Activated naive CD8-positive, alpha-beta T cell treated with anti-CD3 and anti-CD28 coated beads for 36 hours (primary cell): ENCODE measurements around the gene ANTXR1. TPM values are rescaled to one million over a fixed set of nuclear protein-coding genes. Genes with fewer than 3 reads are reported as not detected.
"Not testable (repeated sequence)": the region's sequence is repeated elsewhere in the genome, so short reads cannot be mapped to it uniquely, and the experiment has no call there.

Experiments
- DNase-seq: peaks from one replicate; pipeline ENCODE4 v3.0.0; 2021
- H3K27ac Mint-ChIP-seq: one replicate; pipeline ENCODE4 v1.8.0; 2022; ENCODE audit warnings: mild to moderate bottlenecking, moderate library complexity, mixed read lengths
- H3K27me3 Mint-ChIP-seq: one replicate; pipeline ENCODE4 v1.8.0; 2022; ENCODE audit warnings: mild to moderate bottlenecking, mixed read lengths
- H3K36me3 Mint-ChIP-seq: one replicate; pipeline ENCODE4 v1.8.0; 2021; ENCODE audit warnings: mild to moderate bottlenecking, mixed read lengths
- H3K4me1 Mint-ChIP-seq: one replicate; pipeline ENCODE4 v1.8.0; 2021; ENCODE audit warnings: mixed read lengths
- H3K4me3 Mint-ChIP-seq: one replicate; pipeline ENCODE4 v1.8.0; 2022; ENCODE audit warnings: mild to moderate bottlenecking, moderate library complexity, mixed read lengths
- H3K9me3 Mint-ChIP-seq: one replicate; pipeline ENCODE4 v1.8.0; 2022; ENCODE audit warnings: mixed read lengths
- total RNA-seq, 2 experiments: library from RNA; stranded (reverse); gene quantifications; one replicate each; pipeline ENCODE4 v1.2.3, GENCODE V29; 2021

The ANTXR1 gene
- total RNA-seq, 2 experiments from 2014 or later, result 0.91 to 1.1 TPM

DNA sequence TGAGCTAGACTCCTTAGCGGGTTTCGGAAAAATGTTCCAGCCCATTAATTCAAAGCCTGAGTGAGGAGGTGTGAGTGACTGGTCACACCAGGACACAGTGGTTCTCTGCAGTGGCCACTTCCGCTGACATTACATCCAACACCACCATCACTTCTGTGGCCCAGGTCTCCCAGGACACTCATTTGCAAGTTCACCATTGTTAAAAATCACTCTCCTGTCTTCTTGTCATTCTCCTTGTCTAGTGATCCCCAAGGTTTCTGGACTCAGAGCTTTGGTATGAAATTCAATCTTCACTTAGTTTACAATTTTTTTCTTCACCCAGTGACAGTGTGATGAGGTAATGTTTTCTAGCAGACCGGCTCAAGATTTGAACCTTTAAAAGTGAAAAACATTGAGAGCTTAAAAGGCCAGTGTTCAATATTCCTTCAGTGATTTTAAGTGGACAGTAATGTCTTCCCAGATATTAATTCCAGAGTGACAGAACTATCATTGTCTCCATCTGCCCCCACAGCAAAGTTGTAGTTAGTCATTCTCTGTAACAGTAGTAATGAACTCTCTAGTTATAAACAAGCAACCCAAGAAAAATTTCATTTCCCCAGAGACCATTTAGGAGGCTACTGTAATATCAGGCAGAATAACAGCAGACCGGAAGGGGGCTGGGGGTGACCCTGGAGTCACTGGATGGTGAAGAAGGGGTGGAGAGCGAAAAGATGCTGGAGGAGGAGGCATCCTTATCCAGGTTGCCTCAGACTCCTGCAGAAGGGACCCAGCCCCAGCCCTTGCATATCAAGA is 209.2 kb downstream of the ANTXR1 start:
- no peak overlapping the region for H3K27ac Mint-ChIP-seq
- H3K4me3 Mint-ChIP-seq, result no peak overlapping the region
- peaks cover 20% of the 10 kb centered on the region for H3K27me3 Mint-ChIP-seq
- DNase-seq, result no peak
- H3K9me3 Mint-ChIP-seq, result no peaks in the 10 kb centered on the region
- no peaks in the 10 kb centered on the region for H3K36me3 Mint-ChIP-seq
- no peaks in the 10 kb centered on the region for H3K4me1 Mint-ChIP-seq

DNA sequence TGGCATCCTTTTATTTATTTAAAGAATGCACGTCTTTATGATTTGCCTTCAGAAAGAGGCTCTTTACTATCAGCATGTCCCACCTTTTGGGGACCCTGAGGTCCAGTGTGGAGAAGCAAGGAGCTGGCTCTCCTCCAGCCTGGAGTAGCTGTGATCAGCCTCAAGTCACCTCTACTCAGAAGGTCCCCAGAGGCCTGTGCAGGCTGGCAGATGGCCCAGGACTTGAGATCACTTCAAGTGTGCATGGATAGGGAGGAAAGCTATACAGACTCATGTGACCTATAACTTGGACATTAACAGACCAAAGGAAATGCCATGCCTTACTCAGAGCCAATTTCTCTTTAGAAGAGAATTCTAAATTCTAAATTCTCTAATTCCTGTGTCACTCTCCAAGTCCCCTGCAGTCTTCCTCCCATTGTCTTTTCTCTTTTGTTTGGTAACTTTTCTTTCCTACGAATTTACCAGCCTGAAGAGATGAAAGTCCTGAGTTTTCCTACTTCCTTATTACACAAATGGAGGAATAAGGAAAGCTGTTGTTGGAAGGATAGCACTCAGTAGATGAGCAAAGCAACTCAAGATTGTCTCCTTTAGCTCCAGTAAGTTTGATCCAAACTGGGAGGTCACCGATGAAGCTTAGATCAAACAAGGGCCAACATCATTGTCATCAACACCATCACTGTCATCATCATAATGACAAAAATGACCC is 210.1 kb downstream of the ANTXR1 start:
- H3K4me3 Mint-ChIP-seq, result no peak overlapping the region
- H3K4me1 Mint-ChIP-seq, result no peaks in the 10 kb centered on the region
- no peak for DNase-seq
- H3K9me3 Mint-ChIP-seq, result no peaks in the 10 kb centered on the region
- peaks cover 20% of the 10 kb centered on the region for H3K27me3 Mint-ChIP-seq
- H3K36me3 Mint-ChIP-seq, result no peaks in the 10 kb centered on the region
- H3K27ac Mint-ChIP-seq, result no peak overlapping the region

DNA sequence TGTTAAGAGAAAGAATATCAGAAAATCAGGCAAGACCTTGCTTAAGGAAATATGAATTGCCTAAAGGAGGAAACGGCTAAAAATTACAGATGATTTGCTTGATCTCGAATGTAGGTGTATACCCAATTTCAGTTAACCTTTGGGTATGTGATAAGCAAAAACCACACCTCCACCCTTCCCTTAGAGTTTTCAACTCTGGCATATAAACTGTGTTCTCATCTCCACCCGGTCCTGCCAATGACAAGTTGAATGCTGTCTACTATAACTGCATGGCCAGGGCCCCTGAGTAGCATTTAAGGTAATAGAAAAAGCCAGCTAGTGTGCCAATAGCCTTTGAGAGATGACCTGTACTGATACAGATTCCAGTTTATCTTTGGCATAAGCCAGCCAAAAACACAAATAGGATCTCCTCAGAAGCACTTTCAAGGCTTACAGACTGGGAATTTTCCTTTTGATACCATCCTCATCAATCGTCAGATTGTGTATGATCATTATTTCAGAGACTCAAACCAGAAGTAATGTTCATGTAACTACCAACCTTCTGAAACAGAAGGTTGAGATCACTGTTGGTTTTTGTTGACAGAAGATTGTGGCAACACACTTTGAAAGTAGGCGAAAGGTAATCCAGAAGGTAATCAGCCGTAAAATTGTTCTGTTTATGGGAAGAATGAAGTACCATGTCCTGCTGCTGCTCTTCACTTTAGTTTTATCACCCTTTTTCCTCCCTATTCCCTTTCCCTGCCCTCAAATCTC is 211.0 kb downstream of the ANTXR1 start:
- no peak overlapping the region for H3K27ac Mint-ChIP-seq
- no peaks in the 10 kb centered on the region for H3K9me3 Mint-ChIP-seq
- peaks cover 20% of the 10 kb centered on the region for H3K27me3 Mint-ChIP-seq
- no peak overlapping the region for H3K4me3 Mint-ChIP-seq
- no peaks in the 10 kb centered on the region for H3K4me1 Mint-ChIP-seq
- H3K36me3 Mint-ChIP-seq, result no peaks in the 10 kb centered on the region
- no peak for DNase-seq

DNA sequence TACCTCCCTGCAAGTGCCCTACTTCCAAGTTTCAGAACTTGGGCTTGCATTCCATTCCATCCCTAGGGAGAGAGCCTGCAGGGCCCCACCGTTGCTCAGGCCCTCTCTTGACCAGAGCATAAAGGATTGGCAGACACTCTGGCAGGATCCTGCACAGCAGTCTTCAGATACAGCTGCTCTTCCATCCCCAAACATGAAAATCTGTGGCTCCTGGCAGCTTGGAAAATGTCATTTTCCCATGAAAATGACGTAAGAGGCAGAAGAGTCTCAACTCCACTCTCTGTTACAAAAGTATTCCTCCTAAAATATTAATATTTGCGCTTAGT is 211.5 kb downstream of the ANTXR1 start:
- Mint-ChIP-seq H3K4me3 (no peak overlapping the region), H3K9me3 (no peaks in the 10 kb centered on the region), H3K27me3 (peaks cover 20% of the 10 kb centered on the region), H3K36me3 (no peaks in the 10 kb centered on the region), H3K27ac (no peak overlapping the region), H3K4me1 (no peaks in the 10 kb centered on the region)
- DNase-seq, result no peak

DNA sequence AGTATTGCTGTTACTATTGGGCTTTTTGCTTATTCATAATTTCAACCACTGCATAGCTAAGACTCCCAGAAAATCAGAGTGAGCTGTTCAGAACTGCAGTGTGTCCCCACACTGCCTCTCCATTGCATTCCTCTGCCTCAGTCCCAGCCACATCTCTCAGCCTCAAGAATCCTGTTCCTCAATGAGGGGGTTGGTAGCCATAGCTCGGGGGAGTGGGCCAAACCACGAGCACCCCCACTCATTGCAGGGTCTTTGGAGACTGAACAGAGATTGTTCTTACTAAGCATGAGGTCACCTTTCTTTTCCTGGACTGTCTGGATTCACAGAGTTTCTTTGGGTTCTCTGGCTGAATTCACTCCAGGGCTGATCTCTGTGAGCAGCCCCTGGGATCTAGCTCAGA is 213.0 kb downstream of the ANTXR1 start:
- H3K27me3 Mint-ChIP-seq, result peaks cover 21% of the 10 kb centered on the region
- no peaks in the 10 kb centered on the region for H3K36me3 Mint-ChIP-seq
- no peak for DNase-seq
- no peak overlapping the region for H3K27ac Mint-ChIP-seq
- H3K4me1 Mint-ChIP-seq, result no peaks in the 10 kb centered on the region
- H3K9me3 Mint-ChIP-seq, result no peaks in the 10 kb centered on the region
- H3K4me3 Mint-ChIP-seq, result no peak overlapping the region

DNA sequence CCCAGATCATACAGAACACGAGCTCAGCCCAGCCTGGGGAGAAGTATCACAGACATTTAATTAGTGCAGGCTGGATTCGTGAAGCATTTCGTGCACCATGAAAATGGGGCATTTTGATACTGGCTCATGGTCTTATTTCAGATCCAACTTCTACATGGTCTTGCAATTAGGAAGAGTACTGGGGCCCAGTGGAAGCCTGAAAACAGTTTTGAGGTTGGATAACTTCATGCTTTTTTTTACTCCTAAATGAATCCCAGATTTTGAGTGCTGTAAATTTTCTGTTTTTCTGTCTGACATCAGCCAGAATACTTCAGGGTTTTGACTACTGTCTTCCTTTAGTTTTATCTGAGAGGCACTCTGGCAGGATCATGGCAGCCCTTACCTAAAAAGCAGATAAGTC is 213.9 kb downstream of the ANTXR1 start:
- no peak for DNase-seq
- H3K4me3 Mint-ChIP-seq, result no peak overlapping the region
- H3K27ac Mint-ChIP-seq, result no peak overlapping the region
- no peaks in the 10 kb centered on the region for H3K4me1 Mint-ChIP-seq
- H3K27me3 Mint-ChIP-seq, result peaks cover 24% of the 10 kb centered on the region
- H3K36me3 Mint-ChIP-seq, result no peaks in the 10 kb centered on the region
- H3K9me3 Mint-ChIP-seq, result no peaks in the 10 kb centered on the region

DNA sequence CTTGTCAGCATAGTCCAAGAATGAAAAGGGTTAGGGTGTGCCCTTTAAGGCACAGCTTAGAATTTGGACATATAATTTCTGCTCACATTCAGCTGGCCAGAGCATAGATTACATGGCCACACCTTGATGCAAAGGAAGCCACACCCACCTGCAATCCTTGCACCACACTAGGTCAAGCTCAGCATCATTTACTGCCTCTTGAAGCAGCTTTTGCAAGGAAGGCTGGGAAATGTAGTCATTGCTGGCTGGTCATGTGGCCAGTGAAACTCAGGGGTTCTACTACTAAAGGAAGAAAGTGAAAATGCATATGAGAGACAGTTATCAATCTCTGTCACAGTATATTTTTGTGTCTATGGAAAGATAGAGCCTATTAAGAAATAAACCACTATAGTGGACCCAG is 214.7 kb downstream of the ANTXR1 start:
- no peaks in the 10 kb centered on the region for H3K4me1 Mint-ChIP-seq

DNA sequence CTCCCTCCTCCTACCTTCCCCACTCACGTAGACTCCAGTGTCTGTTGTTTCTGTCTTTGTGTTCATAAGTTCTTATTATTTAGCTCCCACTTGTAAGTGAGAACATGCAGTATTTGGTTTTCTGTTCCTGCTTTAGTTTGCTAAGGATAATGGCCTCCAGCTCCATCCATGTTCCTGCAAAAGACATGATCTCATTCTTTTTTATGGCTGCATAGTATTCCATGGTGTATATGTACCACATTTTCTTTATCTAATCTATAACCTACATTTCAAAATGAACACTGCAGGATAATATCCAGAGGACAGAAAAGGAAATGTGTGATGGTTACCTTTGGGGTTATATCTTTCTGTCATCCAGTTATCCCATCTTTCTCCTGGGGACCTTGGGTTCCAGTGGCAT is 218.0 kb downstream of the ANTXR1 start:
- H3K9me3 Mint-ChIP-seq, H3K4me3 Mint-ChIP-seq, DNase-seq, H3K27ac Mint-ChIP-seq, H3K36me3 Mint-ChIP-seq, H3K4me1 Mint-ChIP-seq, H3K27me3 Mint-ChIP-seq: not testable (repeated sequence)

More for the DNA sequence above, 214.7 kb downstream of the ANTXR1 start:
- DNase-seq, result no peak
- Mint-ChIP-seq H3K36me3 (no peaks in the 10 kb centered on the region), H3K27me3 (peaks cover 18% of the 10 kb centered on the region), H3K9me3 (no peaks in the 10 kb centered on the region), H3K4me3 (no peak overlapping the region), H3K27ac (no peak overlapping the region)

DNA sequence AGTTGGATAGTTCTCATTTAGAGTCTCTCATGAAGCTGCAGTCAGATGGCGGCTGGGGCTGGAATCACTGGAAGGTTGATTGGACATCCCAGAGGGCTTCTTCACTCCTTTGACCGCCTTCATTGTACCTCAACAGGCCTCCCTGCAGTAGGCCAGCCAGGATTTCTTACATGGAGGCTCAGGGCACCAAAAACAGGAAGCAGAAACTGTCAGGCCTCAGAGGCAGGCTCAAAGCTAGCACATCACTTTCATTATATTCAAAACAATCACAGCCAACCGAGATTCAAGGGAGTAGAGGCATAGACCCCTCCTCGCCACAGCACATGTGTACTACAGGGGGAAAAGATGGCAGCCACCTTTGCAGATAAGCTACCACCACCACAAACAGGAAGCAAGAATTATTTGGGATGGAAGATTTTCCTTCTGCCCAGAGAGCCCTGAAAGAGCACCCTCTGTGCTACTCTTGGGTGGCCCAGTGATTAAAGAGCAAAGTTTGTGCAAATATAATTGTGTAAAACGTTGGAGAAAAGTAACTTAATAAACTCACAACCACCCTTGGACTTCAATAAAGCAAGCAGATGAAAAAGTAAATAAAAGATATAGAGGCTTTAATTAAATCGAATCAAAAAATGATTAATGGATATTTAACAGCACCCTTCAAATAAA is 218.8 kb downstream of the ANTXR1 start:
- H3K27me3 Mint-ChIP-seq, result peaks cover 5% of the 10 kb centered on the region
- H3K4me3 Mint-ChIP-seq, result no peak overlapping the region
- no peaks in the 10 kb centered on the region for H3K4me1 Mint-ChIP-seq
- DNase-seq, result no peak
- no peaks in the 10 kb centered on the region for H3K9me3 Mint-ChIP-seq
- no peak overlapping the region for H3K27ac Mint-ChIP-seq
- no peaks in the 10 kb centered on the region for H3K36me3 Mint-ChIP-seq

DNA sequence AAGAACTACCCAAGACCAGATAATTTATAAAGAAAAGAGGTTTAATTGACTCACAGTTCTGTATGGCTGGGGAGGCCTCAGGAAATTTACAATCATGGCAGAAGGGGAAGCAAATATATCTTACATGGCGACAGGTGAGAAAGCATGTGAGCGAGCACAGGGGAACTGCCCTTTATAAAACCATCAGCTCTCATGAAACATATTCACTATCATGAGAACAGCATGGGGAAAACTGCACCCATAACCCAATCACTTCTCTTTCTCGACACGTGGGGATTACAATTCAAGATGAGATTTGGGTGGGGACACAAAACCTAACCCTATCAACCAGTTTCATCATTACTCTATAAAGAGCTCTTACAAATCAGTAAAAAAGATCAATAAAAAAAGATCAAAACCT is 222.9 kb downstream of the ANTXR1 start:
- not testable (repeated sequence) for H3K4me1 Mint-ChIP-seq, H3K4me3 Mint-ChIP-seq, H3K27ac Mint-ChIP-seq, H3K27me3 Mint-ChIP-seq, H3K36me3 Mint-ChIP-seq, H3K9me3 Mint-ChIP-seq, DNase-seq

DNA sequence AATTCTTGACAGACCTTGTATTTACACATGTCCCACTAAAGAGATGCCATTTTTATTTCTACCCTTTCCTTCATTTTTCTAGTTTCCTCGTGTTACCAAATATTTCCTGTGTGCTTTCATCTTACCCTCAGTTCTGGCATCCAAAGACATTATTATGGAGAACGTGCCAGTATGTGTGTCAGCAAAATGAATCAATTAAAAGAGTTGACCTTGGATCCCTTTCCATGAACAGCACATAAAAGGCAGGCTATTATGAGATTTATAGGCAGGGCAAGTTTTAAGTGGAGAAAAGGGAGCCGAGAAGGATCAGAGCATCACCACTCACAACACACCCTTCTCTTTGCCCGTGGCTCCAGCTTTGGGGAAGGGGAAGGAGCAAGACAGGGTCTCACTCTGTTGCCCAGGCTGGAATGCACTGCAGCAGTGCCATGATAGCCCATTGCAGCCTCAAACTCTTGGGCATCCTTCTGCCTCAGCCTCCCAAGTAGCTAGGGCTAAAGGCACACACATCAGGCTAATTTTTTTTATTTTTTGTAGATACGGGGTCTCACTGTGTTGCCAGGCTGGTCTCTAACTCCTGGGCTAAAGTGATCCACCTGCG is 224.2 kb downstream of the ANTXR1 start:
- H3K27ac Mint-ChIP-seq, result no peak overlapping the region
- H3K4me1 Mint-ChIP-seq, result no peaks in the 10 kb centered on the region
- H3K9me3 Mint-ChIP-seq, result no peaks in the 10 kb centered on the region
- H3K4me3 Mint-ChIP-seq, result no peak overlapping the region
- no peak for DNase-seq
- no peaks in the 10 kb centered on the region for H3K36me3 Mint-ChIP-seq
- H3K27me3 Mint-ChIP-seq, result peaks cover 3% of the 10 kb centered on the region

DNA sequence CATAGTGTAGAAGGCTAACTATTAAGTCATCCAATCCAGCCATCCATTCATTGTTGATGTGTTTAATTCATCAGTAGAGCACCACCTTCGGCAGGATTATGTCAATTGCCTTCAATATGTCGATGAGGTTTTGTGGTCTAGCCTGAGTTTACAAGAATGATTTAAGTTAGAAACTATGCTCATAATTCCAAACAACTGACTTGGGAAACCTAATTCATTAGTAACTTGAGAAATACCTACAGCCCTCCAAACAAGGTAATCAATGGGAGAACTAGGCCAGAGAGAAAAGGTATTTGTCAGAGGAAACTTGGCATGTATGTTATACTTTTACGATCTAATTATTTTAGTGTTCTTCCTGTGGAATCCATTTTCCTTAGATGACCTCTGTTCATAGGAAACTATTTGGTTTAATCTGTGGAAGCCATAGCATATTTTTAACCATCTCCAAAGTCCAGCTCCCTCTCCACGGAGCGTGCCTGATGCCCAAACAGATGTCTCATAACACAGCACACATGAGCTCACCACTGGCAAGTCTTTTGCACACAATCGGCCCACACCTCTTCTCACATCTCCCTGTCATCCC is 225.6 kb downstream of the ANTXR1 start:
- no peaks in the 10 kb centered on the region for H3K36me3 Mint-ChIP-seq
- peaks cover 3% of the 10 kb centered on the region for H3K27me3 Mint-ChIP-seq
- no peaks in the 10 kb centered on the region for H3K4me1 Mint-ChIP-seq
- no peak overlapping the region for H3K4me3 Mint-ChIP-seq
- no peak overlapping the region for H3K27ac Mint-ChIP-seq
- no peak for DNase-seq
- H3K9me3 Mint-ChIP-seq, result no peaks in the 10 kb centered on the region

DNA sequence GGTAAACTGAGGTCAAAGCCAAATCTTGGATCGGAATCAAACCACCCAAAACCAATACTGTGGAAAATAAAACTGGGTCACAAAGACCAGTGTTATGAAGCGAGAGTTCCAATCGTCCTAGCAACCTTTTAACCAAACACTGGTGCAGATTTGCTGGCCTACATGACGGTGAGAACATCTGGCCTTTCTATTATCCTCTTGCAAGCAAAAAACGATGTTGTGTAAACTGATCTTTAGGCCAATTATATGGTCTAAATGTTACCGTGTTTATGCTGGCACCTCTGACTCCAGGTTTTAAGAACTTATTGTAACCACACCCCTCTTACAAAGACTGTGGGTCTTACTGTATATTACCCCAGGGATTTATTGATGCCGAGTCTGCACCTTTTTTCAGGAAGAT is 228.1 kb downstream of the ANTXR1 start:
- no peak for DNase-seq

DNA sequence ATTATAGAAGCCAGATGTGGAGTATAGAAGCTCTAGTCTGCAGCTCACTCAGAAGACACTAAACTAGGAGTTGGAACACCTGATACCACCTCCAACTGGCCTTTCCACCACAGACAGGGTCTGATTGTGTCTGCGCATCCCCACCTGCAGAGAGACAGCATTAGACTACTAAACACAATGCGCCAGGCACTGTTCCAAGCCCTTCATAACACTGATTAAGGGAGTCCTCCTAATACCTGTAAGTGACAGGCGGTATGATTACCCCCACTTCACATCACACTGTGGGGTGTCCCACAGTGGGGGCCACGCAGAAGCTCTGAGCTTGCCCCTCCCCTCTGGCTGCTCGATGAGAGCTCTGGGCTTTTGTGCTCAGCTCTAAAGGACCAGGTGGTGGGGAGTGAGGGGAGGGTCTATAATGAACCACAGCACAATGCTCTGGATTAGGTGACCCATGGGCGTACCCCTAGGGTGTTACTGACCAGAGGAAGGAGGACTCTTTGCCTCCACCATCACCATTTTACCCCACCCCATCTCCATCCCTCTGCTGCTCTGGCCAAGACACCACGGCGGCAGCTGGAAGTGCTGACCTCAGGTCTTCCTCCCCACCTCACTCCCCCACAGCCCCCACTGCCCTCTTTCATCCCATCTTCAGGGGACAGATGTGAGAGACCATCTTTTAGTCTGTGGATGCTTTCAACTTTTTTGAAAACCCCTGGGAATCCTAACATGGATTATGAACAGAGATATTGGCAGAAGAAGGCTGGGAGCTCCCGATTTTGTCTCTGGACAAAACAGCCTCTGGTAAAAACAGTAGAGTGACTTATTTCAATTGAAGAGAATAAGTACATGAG is 228.9 kb downstream of the ANTXR1 start:
- Mint-ChIP-seq H3K36me3 (no peaks in the 10 kb centered on the region), H3K27ac (no peak overlapping the region), H3K9me3 (no peaks in the 10 kb centered on the region), H3K27me3 (peaks cover 3% of the 10 kb centered on the region), H3K4me1 (no peaks in the 10 kb centered on the region), H3K4me3 (no peak overlapping the region)
- no peak for DNase-seq

More for the DNA sequence above, 228.1 kb downstream of the ANTXR1 start:
- no peaks in the 10 kb centered on the region for H3K4me1 Mint-ChIP-seq
- no peak overlapping the region for H3K4me3 Mint-ChIP-seq
- peaks cover 3% of the 10 kb centered on the region for H3K27me3 Mint-ChIP-seq
- no peaks in the 10 kb centered on the region for H3K36me3 Mint-ChIP-seq
- H3K9me3 Mint-ChIP-seq, result no peaks in the 10 kb centered on the region
- H3K27ac Mint-ChIP-seq, result no peak overlapping the region
